ENCODE measurements around the gene SLC16A8.

Gene SLC16A8

GRCh38 chr22:38083931-38084631 is at the start of gene SLC16A8:
Gene SLC16A8, minus strand, starts transcription at chr22:38084184. Its CDS starts 1,311 bp downstream, at chr22:38082873.
- DNase-seq (ENCODE audit: low read depth), result no peak
- no peak within 1 kb of the TSS for H3K4me3 ChIP-seq (ENCODE audit: low read length)
- no peak for TF ChIP-seq CTCF (IDR thresholded peaks at IDR 0.05; ENCODE audit: insufficient read depth, low read depth, low read length, missing control alignments)

- no peak overlapping the region for H3K4me3 ChIP-seq (ENCODE audit: low read length)
- no peak for TF ChIP-seq CTCF (IDR thresholded peaks at IDR 0.05; ENCODE audit: insufficient read depth, low read depth, low read length, missing control alignments)
- DNase-seq (ENCODE audit: low read depth), result no peak
These were observed 49.3 kb upstream of the SLC16A8 start for GRCh38 chr22:38133331-38133730.

GRCh38 chr22:38132794-38133193 is 48.8 kb upstream of the SLC16A8 start:
- TF ChIP-seq CTCF (IDR thresholded peaks at IDR 0.05; ENCODE audit: insufficient read depth, low read depth, low read length, missing control alignments), result no peak
- no peak for DNase-seq (ENCODE audit: low read depth)
- H3K4me3 ChIP-seq (ENCODE audit: low read length), result no peak overlapping the region

- DNase-seq (ENCODE audit: low read depth), result no peak
- H3K4me3 ChIP-seq (ENCODE audit: low read length), result no peak overlapping the region
- no peak for TF ChIP-seq CTCF (IDR thresholded peaks at IDR 0.05; ENCODE audit: insufficient read depth, low read depth, low read length, missing control alignments)
These were observed 48.2 kb upstream of the SLC16A8 start for GRCh38 chr22:38132136-38132535.

GRCh38 chr22:38131399-38131798 is 47.4 kb upstream of the SLC16A8 start:
- no peak overlapping the region for H3K4me3 ChIP-seq (ENCODE audit: low read length)
- TF ChIP-seq CTCF (IDR thresholded peaks at IDR 0.05; ENCODE audit: insufficient read depth, low read depth, low read length, missing control alignments), result no peak
- no peak for DNase-seq (ENCODE audit: low read depth)

- no peak for DNase-seq (ENCODE audit: low read depth)
- no peak for TF ChIP-seq CTCF (IDR thresholded peaks at IDR 0.05; ENCODE audit: insufficient read depth, low read depth, low read length, missing control alignments)
- no peak overlapping the region for H3K4me3 ChIP-seq (ENCODE audit: low read length)
These were observed 45.9 kb upstream of the SLC16A8 start for GRCh38 chr22:38129856-38130255.

GRCh38 chr22:38129021-38129420 is 45.0 kb upstream of the SLC16A8 start:
- H3K4me3 ChIP-seq (ENCODE audit: low read length), result no peak overlapping the region
- TF ChIP-seq CTCF (IDR thresholded peaks at IDR 0.05; ENCODE audit: insufficient read depth, low read depth, low read length, missing control alignments), result no peak
- DNase-seq (ENCODE audit: low read depth), result no peak

Data from epithelial cell of esophagus (primary cell).